Pancreas (tissue), 10 donors: Measurements from ENCODE around the gene MAP3K4. TPM values are rescaled to one million over a fixed set of nuclear protein-coding genes. Genes with fewer than 3 reads are reported as not detected.

ENCODE experiments used
- ATAC-seq, 4 donors: fragments of 200-7000 bp; cut with Tn5 transposase; one replicate each; pipeline versions ENCODE4 v1.8.0 to v1.9.1; 2020; ENCODE audit warnings: mild to moderate bottlenecking in 4 of 4, moderate library complexity in 4 of 4
- DNase-seq, 6 donors: peaks; one replicate each; pipeline ENCODE4 v3.0.0-alpha.2; 2020
- FAIRE-seq: peaks from 2 replicates; lab custom pipeline; 2012; peaks lifted over from hg19 to GRCh38; lab: Jason Lieb, UNC
- H3K27ac ChIP-seq, 4 donors: fragments of 200-600 bp; sonication (generic); 1 replicate in 3 of 4; 2 replicates in 1 of 4; pipeline versions ENCODE4 v1.5.0 to v1.8.0; 2020
- H3K27me3 ChIP-seq, 4 donors: fragments of 200-600 bp; one replicate each; pipeline ENCODE4 v1.8.0; 2021
- H3K36me3 ChIP-seq, 3 donors: fragments of 200-600 bp; sonication (generic) in 1 of 3; one replicate each; pipeline versions ENCODE4 v1.5.0 to v1.8.0; 2020 to 2021
- H3K4me1 ChIP-seq, 3 donors: fragments of 200-600 bp; one replicate each; pipeline ENCODE4 v1.8.0; 2021
- H3K4me3 ChIP-seq, 4 donors: fragments of 200-600 bp; sonication (generic) in 2 of 4; one replicate each; pipeline versions ENCODE4 v1.5.0 to v1.8.0; 2020 to 2021
- H3K9me3 ChIP-seq, 4 donors: fragments of 200-600 bp; one replicate each; pipeline ENCODE4 v1.8.0; 2021
- CTCF ChIP-seq, 4 donors: fragments of 200-600 bp; sonication (generic) in 3 of 4; IDR thresholded peaks; one replicate each; pipeline versions ENCODE4 v1.5.0 to v1.8.0; 2021; ENCODE audit warnings: antibody characterized with exemption in 4 of 4
- WGBS, 2 donors: extraction: QIAGEN DNeasy Blood & Tissue Kit; methylation state at CpG; one replicate each; pipeline ENCODE4 v1.1.7; 2013; 5-methylcytosine and 5-hydroxymethylcytosine counted together
- intact Hi-C, 3 donors: fragments of 100-400 bp; cut with DNase I; formaldehyde crosslinking; loops; one replicate each; pipeline versions ENCODE4 v1.11.1 to v1.14.2; 2022
- polyA plus RNA-seq, 2 donors: library from polyadenylated mRNA; stranded (reverse); fragments of 200-250 nt; gene quantifications; one replicate each; pipeline ENCODE4 v1.2.3, GENCODE V29; 2013
- total RNA-seq, 6 donors: library from RNA; stranded (reverse); fragmentation: NEBNext Ultra II Directional in 4 of 6; extraction: Animal tissue kit (Norgen Biotek cat#: 25700) in 4 of 6; gene quantifications; one replicate each; pipeline versions ENCODE4 v1.2.1 to v1.2.4, GENCODE V29; 2021 to 2023
- donor health status: healthy with polysubstance abuse.
- donor health status: DM: no; HTN: no; CAD: no; lungs with moderate emphysema.
- donor health status: DM: no; HTN: no; CAD: no.
- donor health status: control.
- donor health status: control.
- donor health status: Bipolar disorder and iron deficiency.
- donor health status: DM: yes; HTN: yes; CAD: no.
- donor health status: DM: no; HTN: no; CAD: no.
- donor health status: DM: no; HTN: no; CAD: no.
- donor health status: DM: yes; HTN: yes; CAD: no.

MAP3K4 gene
- total and polyA plus RNA-seq, 8 donors = 10.8 to 32.0 (median 25.3) TPM

GRCh38 chr6:161031721-161032495 lies 40.3 kb downstream of the MAP3K4 start:
- no peak overlapping the region for H3K4me3 ChIP-seq
- FAIRE-seq (no peak), DNase-seq (no peak), ATAC-seq (no peak)
- no peak for TF ChIP-seq CTCF (IDR thresholded peaks at IDR 0.05)
- H3K4me1 ChIP-seq = peaks cover 0 to 8% (median 4%) of the 10 kb centered on the region in 3 donors
- H3K9me3 ChIP-seq = no peaks in the 10 kb centered on the region
- H3K27ac ChIP-seq = no peak overlapping the region
- no peaks in the 10 kb centered on the region for H3K36me3 ChIP-seq
- intact Hi-C loops = no loop called here
- WGBS, 2 donors = 79 to 84% methylated on average over 3 of the region's 3 CpGs
- no peaks in the 10 kb centered on the region for H3K27me3 ChIP-seq

- Histone ChIP-seq H3K36me3 (no peaks in the 10 kb centered on the region), H3K9me3 (no peaks in the 10 kb centered on the region), H3K27me3 (no peaks in the 10 kb centered on the region), H3K27ac (no peak overlapping the region), H3K4me3 (no peak overlapping the region), H3K4me1 (peaks cover 0 to 7% (median 4%) of the 10 kb centered on the region in 3 donors)
- no peak for TF ChIP-seq CTCF (IDR thresholded peaks at IDR 0.05)
- 94% methylated on average over 5 of the region's 5 CpGs for WGBS, 2 donors
- intact Hi-C loops = no loop called here
- DNase-seq (no peak), ATAC-seq (no peak), FAIRE-seq (no peak)
Measured at GRCh38 chr6:161033667-161034066, 42.1 kb downstream of the MAP3K4 start.

- no peak overlapping the region for H3K4me3 ChIP-seq
- no peaks in the 10 kb centered on the region for H3K9me3 ChIP-seq
- ATAC-seq (no peak), FAIRE-seq (no peak), DNase-seq (no peak)
- 48 to 58% methylated on average over 3 of the region's 3 CpGs for WGBS, 2 donors
- H3K27me3 ChIP-seq = no peaks in the 10 kb centered on the region
- intact Hi-C loops = no loop called here
- peaks cover 0 to 5% (median 4%) of the 10 kb centered on the region in 3 donors for H3K4me1 ChIP-seq
- no peak for TF ChIP-seq CTCF (IDR thresholded peaks at IDR 0.05)
- no peaks in the 10 kb centered on the region for H3K36me3 ChIP-seq
- no peak overlapping the region for H3K27ac ChIP-seq
Measured at GRCh38 chr6:161035182-161035980, 43.8 kb downstream of the MAP3K4 start.

GRCh38 chr6:161035981-161036263 lies 44.4 kb downstream of the MAP3K4 start:
- no peaks in the 10 kb centered on the region for H3K27me3 ChIP-seq
- 57 to 59% methylated on average over 3 of the region's 3 CpGs for WGBS, 2 donors
- intact Hi-C loops = no loop called here
- no peaks in the 10 kb centered on the region for H3K9me3 ChIP-seq
- no peak for TF ChIP-seq CTCF (IDR thresholded peaks at IDR 0.05)
- H3K4me3 ChIP-seq = no peak overlapping the region
- no peak for ATAC-seq
- no peak for DNase-seq
- no peak for FAIRE-seq
- H3K36me3 ChIP-seq = no peaks in the 10 kb centered on the region
- no peak overlapping the region for H3K27ac ChIP-seq
- H3K4me1 ChIP-seq = peaks cover 4 to 5% (median 5%) of the 10 kb centered on the region in 3 donors

DNA sequence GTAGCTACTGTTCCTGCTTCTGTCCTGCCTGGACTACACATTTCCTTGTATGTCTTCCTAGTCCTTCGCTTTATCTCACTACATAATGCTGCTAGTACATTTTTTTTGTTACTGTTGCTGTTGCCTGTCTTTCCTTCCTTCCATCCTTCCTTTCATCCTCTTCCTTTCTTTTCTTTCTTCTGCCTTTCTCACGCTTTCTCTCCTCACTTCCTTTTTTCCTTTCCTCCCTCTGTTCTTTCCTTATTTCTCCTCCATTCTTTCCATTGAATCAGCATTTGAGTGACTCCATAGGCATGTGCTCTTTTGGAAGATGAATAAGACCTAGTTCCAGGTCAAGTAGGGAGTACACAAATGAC lies 46.3 kb downstream of the MAP3K4 start:
- no peak for FAIRE-seq
- no peak for TF ChIP-seq CTCF (IDR thresholded peaks at IDR 0.05)
- Histone ChIP-seq H3K9me3 (no peaks in the 10 kb centered on the region), H3K4me3 (no peak overlapping the region), H3K27me3 (no peaks in the 10 kb centered on the region), H3K36me3 (no peaks in the 10 kb centered on the region), H3K27ac (no peak overlapping the region), H3K4me1 (peaks cover 4 to 6% (median 5%) of the 10 kb centered on the region in 3 donors)
- 95 to 100% methylated on average over 2 of the region's 2 CpGs for WGBS, 2 donors
- intact Hi-C loops = no loop called here
- no peak for DNase-seq
- no peak for ATAC-seq
